ENCODE data around the gene OSBPL6.
A peak's percentile ranks its signal among the peaks of the same experiment; 100 is the strongest.
"Not testable (repeated sequence)": the region's sequence is repeated elsewhere in the genome, so short reads cannot be mapped to it uniquely, and the experiment has no call there.

The OSBPL6 gene

DNA sequence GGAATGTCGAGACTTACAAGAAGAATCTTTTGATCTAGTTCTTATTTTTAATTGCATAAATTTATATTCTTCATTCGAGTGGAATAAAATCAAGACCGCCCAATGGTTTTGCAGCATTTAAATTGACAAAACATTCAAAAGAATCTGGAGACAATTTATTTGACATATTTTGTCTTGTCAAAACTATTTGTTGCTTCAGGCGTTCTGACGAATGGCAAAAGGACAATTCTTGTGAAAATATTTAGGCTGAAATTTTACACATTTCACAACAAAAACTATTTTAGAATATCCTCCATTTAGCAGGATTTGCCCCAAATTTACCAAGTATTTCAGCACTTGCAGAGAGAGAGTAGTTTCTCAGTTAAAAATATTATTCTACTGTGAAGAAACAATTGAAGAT, 214.9 kb downstream of the OSBPL6 start:
- Mint-ChIP-seq H3K9me3 (no peaks in the 10 kb centered on the region), H3K4me1 (peaks cover 14% of the 10 kb centered on the region), H3K36me3 (ENCODE audit: low read depth) (no peaks in the 10 kb centered on the region), H3K27me3 (ENCODE audit: low read depth, poor library complexity) (no peaks in the 10 kb centered on the region), H3K4me3 (no peak overlapping the region), H3K27ac (no peak overlapping the region)
- TF ChIP-seq, protein P1, sequence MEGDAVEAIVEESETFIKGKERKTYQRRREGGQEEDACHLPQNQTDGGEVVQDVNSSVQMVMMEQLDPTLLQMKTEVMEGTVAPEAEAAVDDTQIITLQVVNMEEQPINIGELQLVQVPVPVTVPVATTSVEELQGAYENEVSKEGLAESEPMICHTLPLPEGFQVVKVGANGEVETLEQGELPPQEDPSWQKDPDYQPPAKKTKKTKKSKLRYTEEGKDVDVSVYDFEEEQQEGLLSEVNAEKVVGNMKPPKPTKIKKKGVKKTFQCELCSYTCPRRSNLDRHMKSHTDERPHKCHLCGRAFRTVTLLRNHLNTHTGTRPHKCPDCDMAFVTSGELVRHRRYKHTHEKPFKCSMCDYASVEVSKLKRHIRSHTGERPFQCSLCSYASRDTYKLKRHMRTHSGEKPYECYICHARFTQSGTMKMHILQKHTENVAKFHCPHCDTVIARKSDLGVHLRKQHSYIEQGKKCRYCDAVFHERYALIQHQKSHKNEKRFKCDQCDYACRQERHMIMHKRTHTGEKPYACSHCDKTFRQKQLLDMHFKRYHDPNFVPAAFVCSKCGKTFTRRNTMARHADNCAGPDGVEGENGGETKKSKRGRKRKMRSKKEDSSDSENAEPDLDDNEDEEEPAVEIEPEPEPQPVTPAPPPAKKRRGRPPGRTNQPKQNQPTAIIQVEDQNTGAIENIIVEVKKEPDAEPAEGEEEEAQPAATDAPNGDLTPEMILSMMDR (IDR thresholded peaks at IDR 0.05), result no peak
- no peak for DNase-seq

DNA sequence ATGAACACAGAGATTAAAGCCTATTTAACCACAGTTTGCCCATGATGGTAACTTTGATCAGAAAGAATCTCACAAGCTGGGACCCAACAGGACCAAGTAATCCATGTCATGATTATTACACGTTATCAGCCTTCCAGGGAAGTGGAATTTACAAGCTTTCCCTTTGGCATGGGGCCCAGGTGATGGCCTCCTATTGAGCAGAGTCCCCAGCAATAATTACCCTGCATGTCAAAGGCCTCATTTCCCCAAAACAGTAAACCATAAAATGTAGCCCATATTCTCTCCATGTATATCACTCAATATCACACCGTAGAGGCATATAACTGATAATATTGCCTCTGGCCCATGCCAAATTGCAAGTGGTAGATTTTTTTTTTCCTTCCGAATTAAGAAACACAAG, 217.7 kb downstream of the OSBPL6 start:
- Mint-ChIP-seq H3K36me3 (ENCODE audit: low read depth) (peaks cover 5% of the 10 kb centered on the region), H3K4me1 (peaks cover 35% of the 10 kb centered on the region), H3K9me3 (no peaks in the 10 kb centered on the region), H3K27me3 (ENCODE audit: low read depth, poor library complexity) (no peaks in the 10 kb centered on the region), H3K4me3 (peak overlapping the region; percentile 28), H3K27ac (no peak overlapping the region)
- no peak for DNase-seq
- TF ChIP-seq, protein P1 (IDR thresholded peaks at IDR 0.05), result no peak

DNA sequence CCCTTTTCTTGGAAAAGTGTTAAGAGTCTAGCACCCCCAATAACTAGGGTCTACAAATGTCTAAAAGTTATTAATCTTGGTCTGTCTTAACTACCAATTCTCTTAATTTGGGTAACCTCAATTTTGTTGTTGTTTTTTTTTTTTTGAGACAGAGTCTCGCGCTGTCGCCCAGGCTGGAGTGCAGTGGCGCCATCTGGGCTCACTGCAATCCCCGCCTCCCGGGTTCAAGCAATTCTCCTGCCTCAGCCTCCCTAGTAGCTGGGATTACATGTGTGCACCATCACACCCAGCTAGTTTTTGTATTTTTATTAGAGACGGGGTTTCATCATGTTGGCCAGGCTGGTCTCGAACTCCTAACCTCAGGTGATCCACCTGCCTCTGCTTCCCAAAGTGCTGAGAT, 218.1 kb downstream of the OSBPL6 start:
- peak overlapping the region; percentile 94 for H3K4me3 Mint-ChIP-seq
- H3K9me3 Mint-ChIP-seq; H3K27me3 Mint-ChIP-seq (ENCODE audit: low read depth, poor library complexity): not testable (repeated sequence)

DNA sequence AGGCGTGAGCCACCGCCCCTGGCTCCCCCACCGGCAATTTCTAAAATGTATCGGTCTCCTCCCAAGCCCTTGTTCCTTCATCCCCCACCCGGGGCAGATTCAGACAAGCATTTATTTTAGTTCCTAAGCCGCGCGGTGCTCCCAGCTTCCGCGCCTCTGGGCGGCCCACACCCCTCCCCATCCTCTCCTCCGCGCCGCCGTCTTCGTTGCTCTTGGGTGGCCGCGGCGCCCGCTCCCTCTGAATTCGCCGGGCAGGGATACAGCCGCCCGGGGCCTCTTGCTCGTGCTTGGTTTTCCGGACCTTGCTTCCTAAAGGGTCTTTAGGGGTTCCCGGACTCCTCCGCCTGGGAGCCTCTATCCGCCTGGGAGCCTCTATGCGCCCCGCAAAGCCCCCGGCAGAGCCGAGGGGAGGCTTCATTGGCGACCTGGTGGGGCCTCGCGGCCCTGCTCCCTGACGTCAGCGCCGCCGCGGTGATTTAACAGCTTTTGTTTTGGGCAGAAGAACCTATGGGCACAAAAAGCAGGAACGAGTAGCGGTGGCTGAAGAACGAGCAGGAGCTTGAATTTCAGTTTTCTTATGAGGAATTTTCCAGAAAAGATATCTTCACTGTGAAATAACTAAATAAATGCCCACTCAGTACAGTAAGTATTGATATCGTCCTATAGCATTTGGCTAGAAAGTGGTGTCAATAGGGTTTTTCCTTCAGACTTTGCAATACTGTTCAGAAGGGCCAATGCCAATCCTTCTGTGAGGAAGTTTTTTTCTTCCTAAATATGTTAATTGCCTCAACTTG, 219.4 kb downstream of the OSBPL6 start:
- TF ChIP-seq, protein P1 (IDR thresholded peaks at IDR 0.05), result no peak
- H3K4me1 Mint-ChIP-seq, result peaks cover 35% of the 10 kb centered on the region
- no peaks in the 10 kb centered on the region for H3K27me3 Mint-ChIP-seq (ENCODE audit: low read depth, poor library complexity)
- H3K36me3 Mint-ChIP-seq (ENCODE audit: low read depth), result peaks cover 5% of the 10 kb centered on the region
- peak; percentile 77 for DNase-seq
- H3K27ac Mint-ChIP-seq, result peak overlapping the region; percentile 99
- no peaks in the 10 kb centered on the region for H3K9me3 Mint-ChIP-seq
- peak overlapping the region; percentile 94 for H3K4me3 Mint-ChIP-seq

More for the DNA sequence above, 218.1 kb downstream of the OSBPL6 start:
- H3K27ac Mint-ChIP-seq; DNase-seq; H3K36me3 Mint-ChIP-seq (ENCODE audit: low read depth): not testable (repeated sequence)
- H3K4me1 Mint-ChIP-seq, result peaks cover 35% of the 10 kb centered on the region

DNA sequence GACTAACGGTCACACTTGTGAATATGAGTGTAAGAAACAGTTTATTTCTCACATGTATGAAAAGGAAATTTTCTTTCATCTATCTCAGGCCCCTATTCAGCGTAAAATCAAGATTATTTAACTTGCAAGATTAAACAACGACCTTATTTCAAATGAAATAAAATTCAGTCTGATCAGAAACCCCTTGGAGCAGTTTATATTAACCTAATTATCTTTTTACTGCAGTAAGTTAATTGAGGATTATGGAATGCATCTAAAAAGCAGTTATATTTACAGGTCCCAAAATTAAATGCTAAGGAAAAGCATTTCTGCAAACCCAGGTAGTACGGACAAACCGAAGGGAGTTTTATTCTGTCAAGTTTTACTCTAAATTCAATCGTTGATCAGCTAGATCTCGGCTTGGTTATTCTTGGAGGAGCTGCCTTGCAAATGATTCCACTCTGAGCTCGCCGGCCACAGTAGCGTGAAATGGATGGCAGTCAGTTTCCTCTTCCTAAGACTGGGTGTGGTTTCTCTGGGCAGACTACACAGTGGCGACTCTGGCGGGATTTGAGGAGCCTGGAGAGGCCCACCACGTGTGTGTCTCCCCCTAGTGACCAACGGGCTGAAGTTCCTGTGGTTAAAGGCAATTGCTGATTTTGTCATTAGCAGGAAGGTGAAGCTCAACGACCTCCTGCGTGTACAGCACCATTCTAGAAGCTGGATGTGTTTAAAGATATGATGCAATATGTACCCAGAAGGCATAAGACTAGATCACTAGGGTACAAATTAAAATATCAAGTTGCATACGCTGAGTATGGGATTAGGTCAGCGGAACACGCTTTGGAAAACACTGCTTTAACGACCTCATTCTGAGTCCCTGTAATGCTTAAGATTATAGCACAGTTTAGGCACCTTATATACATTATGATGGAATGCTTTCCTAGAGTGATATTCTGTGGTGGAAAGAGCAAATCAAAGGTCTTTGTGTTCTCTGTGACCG, 220.2 kb downstream of the OSBPL6 start:
- H3K27ac Mint-ChIP-seq, result peak overlapping the region; percentile 99
- H3K27me3 Mint-ChIP-seq (ENCODE audit: low read depth, poor library complexity), result no peaks in the 10 kb centered on the region
- TF ChIP-seq, protein P1 (IDR thresholded peaks at IDR 0.05), result peak; percentile 91
- H3K4me3 Mint-ChIP-seq, result peak overlapping the region; percentile 94
- peaks cover 40% of the 10 kb centered on the region for H3K4me1 Mint-ChIP-seq
- H3K36me3 Mint-ChIP-seq (ENCODE audit: low read depth), result peaks cover 10% of the 10 kb centered on the region
- peak; percentile 88 for DNase-seq
- H3K9me3 Mint-ChIP-seq, result no peaks in the 10 kb centered on the region

DNA sequence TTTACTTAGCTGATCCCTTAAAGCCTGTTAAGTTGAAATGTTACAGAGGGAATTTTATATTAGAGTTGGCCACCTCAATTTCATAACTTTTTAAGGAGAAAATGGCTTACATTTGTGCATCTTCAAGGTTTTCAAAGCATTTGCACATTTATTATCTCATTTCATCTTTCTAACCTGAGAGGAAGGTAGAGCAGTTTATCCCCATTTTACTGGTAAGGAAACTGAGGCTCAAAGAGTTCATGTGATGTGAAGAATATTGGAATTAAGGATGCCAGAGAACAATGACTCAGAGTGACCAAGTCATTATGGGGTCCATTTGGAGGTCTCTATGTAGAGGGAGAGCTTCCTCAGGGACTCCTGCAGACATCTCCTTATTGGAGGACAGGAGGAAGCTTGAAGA, 221.7 kb downstream of the OSBPL6 start:
- Mint-ChIP-seq H3K27me3 (ENCODE audit: low read depth, poor library complexity) (no peaks in the 10 kb centered on the region), H3K9me3 (no peaks in the 10 kb centered on the region), H3K27ac (no peak overlapping the region), H3K4me3 (no peak overlapping the region), H3K36me3 (ENCODE audit: low read depth) (peaks cover 23% of the 10 kb centered on the region), H3K4me1 (peaks cover 54% of the 10 kb centered on the region)
- no peak for DNase-seq
- TF ChIP-seq, protein P1 (IDR thresholded peaks at IDR 0.05), result no peak
